NCI-H82 treated with DMSO at 0.1 percent for 48 hours (cell line): ENCODE data around the gene WNT6.

Experiments used
- DNase-seq: peaks from one replicate; lab custom pipeline; 2025; ENCODE audit not compliant: unreplicated experiment; lab: John Stamatoyannopoulos, UW

WNT6 gene

DNA sequence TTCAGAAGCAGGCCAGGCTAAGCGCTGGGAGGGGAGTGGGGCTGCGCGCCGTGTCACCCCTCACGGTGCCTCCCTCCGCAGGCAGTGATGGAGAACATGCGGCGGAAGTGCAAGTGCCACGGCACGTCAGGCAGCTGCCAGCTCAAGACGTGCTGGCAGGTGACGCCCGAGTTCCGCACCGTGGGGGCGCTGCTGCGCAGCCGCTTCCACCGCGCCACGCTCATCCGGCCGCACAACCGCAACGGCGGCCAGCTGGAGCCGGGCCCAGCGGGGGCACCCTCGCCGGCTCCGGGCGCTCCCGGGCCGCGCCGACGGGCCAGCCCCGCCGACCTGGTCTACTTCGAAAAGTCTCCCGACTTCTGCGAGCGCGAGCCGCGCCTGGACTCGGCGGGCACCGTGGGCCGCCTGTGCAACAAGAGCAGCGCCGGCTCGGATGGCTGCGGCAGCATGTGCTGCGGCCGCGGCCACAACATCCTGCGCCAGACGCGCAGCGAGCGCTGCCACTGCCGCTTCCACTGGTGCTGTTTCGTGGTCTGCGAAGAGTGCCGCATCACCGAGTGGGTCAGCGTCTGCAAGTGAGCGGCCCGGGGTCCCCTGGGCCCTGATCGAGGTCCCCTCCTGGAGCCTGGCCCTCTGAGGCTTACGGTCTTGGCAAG, 33.2 kb downstream of the WNT6 start:
- no peak for DNase-seq

DNA sequence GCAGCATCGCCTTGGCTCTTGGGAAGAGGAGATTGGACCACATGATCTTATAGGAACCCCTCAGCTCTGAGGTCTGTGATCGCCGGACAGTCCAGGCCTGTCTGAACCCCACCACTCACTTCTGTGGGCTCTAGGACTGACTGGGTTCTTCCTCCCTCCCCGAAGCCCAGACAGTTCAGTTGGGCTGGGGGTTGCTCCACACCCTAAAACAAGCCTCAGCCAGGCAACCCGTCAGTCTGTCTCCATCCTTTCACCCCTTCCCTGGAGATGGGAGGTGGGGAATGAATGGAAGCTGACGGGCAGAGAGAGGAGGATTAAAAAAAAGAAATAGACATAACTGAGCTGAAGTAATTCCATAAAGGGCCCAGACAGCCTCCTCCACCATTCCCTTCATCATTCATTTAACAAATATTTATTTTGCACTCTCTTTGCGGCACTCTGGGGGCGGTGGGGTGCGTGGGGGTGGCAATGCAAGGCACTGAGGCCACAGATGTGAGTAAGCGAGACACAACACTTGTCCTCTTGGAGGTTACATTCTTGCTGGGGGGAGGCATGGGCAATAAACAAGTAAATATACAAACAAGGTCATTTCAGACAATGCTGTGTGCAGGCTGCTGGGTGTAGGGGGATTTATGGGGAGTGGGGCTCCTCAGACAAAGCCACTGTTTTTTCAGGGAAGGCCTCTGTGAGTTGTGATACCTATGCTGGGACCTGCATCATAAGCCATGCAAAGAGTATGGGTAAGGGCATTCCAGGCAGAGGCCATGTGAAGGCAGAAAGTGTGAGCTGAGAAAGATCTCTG, 33.9 kb downstream of the WNT6 start:
- no peak for DNase-seq

DNA sequence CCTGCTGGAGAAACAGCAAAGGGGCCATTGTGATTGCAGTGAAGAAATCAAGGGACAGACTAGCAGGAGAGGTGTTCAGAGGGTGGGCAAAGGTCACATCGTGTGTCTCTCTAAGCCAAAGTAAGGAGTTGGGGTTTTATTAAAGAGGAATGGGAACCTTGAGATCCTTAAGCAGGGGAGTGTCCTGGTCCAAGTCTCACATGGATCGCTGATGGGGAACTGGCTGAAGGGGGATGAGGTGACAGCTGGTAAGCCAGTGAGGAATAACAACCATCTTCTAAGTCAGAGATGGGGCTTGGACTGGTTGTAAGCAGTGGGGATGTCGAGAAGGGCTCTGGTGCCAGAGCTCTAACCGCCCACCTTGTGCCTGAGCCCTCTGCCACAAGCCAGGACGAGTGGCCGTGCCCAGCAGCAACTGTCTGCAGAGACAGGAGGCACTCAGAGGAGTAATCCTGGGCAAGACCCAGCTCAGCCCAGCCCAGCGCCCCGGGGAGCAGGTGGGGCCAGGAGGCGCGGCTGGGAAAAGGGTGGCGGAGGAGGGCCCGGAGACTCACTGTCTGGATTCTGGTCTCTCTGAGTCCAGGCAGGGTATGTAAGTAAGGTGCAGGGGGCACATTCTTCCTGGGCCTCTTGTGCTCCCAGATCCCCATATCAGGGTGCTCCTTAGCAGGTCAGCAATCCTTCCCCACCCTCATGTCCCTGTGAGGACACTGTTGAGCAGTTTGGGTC, 34.7 kb downstream of the WNT6 start:
- DNase-seq = no peak

DNA sequence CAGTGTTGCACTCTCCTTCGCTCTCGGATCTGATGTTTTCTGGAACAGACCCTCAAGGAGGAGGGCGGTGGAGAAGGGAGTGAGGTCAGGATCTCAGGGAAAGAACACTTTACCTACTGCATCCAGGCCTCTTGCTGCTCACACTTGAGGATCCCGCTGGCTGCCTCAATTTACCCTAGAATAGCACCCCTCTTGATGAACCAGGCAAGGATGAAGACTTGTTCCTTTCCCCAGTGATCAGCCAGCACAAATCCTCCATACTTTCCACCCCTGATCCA, 35.2 kb downstream of the WNT6 start:
- no peak for DNase-seq

DNA sequence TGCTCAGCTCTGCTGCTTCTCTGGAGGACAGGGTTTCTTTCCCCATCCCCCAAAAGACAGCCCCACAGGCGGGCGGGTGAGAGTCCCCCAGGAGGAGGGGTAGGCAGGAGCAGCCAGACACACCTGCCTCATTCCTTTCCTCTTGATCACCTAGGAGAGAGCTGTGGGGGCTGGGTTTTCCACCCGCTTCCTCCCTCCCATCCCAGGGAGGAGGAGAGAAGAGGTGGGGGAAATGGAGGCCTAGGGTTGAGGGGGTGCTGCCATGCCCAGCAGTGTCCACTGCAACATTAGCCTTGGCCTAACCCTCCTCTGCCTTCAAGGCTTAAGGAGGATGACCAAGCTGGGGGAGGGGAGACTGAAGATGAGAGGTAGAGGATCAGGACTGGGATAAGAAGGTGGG, 35.7 kb downstream of the WNT6 start:
- no peak for DNase-seq

DNA sequence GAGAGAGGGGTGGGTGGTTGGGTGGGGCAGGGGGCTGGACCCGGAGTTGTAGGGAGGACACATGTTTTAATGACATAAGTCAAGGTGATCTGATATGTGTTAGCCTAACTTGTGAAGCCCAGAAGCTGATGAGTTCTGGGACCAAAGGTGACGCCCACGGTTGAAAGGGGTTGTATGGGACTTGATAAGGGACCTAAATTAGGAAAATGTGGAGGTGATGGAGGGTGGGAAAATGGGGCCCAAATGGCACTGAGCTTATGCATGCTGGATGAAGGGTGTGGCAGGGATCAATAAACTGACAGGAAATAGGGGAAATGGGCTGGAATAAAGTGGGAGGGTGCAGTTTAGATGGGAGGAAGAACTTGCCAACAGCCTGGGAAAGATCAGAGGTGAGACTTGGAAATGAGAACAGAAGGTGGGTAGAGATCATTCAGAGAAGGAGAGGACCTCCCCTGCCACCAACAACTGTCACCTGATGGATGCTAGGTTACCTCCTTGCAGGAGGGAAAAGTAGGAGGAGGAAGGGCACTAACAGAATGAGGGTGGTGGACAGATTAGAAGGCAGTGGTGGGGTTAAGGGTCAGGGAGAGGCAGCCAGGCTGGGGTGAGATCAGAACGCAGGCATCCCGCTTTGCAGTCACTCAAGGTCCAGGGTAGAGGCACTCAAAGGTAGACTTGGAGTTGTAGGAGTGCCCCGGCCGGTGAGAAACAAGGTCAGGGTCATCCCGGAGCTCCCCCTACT, 36.3 kb downstream of the WNT6 start:
- no peak for DNase-seq

DNA sequence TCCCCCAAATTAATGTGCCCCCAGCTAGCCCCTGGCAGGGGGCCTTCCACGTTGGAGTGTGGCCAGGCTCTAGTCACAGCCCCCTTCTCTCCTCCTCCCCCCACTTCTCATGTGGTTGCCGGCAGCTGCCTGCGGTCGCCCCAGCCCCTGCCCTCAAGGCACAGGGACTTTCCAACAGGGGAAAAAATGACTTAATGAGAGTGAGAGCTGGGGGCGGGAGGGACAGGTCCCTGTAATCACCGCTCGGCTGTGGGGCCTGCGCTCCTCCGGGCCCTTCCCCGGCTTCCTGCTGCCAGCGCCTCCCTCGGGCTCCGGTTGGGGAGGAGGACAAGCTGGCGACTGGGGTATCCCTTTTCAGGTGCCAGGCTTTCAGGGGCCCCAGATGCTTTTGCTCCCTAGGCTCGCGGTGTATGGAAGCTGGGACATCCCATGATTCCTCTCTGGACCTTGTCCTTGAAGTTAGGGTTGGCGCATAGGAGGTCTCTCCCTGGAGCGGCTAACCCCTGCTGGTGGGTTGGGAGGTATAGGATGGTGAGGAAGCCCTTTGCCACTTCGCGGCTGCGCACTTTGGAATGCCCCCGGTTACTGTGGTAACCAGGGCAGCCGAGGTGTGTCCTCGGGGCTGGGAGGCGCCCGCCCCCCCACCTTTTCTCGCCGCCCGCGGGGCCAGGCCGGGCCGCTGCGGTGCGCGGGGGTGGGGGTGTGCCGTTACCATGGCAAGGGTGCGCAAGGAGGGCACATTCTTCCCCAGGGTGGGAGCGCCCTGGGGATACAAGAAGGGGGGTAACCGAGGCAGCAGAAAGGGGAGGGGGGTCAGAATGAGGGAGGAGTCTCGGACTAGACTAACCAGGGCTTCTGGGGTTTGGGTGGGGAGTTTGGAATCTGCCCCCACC, 37.1 kb downstream of the WNT6 start:
- no peak for DNase-seq

DNA sequence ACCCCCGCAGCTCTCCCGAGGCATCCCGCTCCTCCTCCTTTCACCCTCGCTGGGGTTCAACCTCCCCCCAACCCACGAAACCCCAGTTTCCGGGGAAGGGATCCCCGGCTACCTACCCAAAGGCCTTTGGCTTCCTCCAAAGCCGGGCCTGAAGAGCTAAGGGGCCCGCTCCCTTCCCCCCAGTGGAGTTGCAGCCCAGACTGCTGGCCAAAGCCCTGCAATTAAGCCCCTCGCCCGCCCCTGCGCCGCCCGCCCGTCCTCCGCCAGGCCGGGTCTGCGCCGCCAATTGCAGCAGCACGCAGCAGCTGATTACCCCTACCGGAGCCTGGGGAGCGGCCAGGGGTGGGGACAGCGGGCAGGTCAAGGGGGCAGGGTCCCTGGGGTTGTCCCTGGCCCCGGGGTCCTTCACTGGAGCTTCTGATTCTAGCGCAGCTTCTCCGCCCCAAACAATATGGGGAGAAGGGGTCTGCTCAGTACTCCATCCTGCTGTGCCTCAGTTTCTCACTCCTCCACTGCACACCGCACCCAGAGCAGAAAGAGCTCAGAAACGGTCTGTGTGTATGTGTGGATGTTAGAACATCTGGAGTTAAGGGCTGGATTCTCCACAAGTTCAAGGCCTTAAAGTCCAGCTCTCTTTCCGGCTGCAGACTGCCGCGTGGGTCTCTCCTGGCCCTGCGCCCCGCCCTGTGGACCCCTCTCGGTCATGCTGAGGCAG, 37.9 kb downstream of the WNT6 start:
- no peak for DNase-seq

DNA sequence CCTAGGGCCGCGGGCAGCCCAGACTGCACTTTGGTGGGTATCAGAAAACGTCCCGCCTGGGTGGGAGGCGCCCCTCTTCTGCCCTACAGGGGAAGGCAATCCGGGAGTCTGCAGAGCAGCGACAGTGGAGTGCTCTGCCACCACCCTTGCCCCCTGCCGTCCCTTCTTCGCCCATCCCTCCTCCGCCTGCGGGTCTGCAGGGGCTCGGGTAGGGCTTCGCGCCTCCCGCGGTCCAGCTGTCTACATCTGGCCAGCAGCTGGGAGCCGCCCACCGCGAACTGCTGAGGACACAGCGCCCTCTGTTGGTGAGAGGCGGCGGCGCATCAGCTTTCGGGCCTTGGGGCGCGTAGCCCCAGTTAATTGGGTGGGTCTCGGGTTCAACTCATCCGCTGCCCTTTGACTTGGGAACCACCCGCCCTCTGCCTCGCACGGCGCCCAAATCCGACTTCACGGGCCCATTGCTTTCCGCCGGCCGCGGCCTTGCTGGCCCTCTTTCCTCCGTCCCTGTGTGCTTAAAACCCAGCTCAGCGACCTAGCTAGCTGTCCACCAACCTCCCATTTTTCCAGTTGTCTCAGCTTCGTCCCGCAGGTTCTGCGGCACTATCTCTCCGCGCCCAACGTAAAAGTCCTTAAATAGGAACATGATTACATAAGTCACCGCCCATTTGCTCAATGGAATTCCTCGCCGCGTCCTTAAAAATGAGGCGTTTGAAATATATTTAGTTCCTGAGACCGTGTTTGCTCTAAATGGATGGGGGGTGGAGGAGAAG, 38.7 kb downstream of the WNT6 start:
- peak; percentile 20 for DNase-seq

DNA sequence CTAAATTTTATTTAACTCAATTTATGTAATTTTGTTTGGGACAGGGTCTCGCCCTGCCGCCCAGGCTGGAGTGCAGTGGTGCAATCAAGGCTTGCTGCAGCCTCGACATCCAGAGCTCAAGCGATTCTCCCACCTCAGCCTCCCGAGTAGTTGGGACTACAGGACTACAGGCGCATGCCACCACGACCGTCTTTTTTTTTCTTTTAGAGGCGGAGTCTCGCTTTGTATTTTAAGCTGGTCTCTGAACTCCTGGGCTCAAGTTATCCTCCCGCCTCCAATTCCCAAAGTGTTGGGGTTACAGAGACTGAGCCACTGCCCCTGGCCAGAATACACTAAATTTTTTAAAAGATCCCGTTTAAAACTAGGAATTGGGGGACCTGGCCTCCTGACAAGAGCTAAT, 39.5 kb downstream of the WNT6 start:
- DNase-seq = no peak

DNA sequence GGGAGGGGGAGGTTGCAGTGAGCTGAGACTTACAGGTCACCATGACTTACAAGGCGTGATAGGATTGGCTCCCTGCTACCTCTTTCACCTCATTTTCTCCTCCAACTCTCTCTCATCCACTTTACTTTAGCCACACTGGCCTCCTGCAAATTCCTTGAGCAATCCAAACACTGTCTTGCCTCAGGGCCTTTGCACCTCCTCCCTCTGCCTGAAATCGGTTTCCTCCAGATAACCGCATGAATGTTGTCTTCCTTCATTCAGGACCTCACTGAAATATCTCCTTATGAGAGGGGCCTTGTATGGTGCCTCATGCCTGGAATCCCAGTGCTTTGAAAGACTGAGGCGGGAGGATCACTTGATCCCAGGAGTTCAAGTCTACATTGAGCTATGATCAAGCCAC, 42.8 kb downstream of the WNT6 start:
- no peak for DNase-seq

DNA sequence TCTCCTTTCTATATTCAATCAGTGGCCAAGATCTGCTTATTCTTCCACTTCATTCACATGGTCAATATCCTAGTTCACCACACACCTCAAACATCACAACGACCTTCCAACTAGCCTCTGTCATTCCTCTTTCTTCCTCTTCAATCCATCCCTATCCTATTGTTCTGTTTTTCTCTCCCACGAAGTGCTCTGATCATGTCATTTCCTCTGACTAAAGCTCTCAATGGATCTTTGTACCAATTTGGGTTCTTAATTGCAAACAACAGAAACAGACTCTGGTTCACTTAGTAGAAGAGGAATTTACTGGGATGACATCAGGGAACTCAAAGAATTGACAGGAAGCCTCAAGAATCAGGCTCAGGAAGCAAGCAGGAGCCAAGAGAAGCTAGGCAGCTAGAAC, 44.6 kb downstream of the WNT6 start:
- DNase-seq = no peak

DNA sequence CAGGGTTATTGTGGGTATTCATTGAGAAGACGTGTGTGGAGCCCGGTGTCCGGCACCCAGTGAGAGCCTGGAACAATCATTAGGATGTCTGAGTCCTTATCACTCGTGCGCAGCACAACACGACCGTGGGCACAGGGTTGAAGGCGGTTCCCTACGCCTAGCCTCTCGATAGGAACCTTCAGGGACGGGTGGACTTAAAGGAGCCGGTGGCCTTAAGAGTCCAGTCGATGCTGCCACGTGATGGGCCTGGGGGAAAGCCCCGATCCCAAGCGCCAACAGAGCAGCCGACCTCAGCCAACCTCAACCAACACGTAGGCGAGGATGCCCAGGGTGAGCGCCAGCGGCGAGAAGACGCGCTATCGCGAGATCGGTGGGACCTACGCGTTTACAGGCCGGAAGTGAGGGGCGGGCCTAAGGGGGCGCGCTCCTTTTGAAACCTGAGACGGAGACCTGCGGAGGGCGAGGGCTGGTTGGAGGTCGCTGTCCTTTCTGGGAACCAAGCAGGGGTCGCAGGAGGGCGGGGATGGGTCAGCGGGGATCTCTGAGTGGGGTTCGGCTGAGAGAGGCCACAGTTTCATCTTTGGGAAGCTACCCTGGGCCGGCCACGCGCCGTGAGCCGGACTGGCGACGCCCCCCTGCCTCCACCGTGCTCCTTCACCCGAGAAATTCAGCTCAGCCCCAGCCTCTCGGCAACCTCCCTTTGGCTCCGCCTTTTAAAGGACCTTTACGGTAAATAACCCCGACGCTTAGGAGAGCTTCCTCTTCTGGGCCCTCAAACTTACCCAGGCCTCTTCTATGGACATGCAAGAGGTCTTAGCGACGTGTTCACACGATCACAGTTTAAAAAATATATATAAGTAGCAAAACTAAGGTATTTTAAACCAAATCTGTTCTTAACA, 49.4 kb downstream of the WNT6 start:
- DNase-seq = peak; percentile 90

DNA sequence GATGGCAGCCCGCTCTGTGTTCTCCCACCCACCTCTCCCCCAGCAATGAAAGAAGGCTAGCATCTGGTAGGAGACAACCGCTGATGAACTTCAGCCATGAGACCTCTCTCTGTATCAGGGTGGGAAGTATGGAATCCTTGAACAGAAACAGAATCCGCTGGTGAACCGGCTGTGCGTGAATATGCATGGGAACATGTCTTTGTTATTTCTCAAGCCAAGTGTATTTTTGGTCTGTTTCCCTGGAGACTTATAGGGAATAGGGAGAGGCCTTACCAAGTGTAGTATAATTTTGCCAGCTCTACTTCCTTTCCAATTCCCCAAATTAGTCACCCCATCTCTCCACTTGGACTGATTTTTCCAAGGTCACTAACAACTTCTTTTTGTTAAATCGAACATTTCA, 51.1 kb downstream of the WNT6 start:
- DNase-seq = no peak

DNA sequence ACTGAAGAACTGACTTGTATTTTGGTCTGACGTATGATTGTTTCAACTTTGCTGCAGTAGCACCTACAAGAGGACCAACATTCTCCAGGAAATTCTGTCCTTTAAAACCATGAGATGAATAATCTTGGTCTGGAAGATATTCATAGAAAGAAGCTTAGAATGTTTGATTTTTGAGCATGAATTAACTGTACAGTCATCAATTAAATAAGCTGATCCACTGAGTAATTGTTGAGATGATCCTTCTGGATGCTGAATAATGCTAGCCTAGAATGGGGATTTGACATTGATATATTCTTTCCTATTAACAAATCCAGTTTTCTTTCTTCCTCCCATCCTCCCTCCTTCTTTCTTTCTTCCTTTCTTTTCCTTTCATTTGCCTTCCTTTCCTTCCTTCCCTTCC, 60.9 kb downstream of the WNT6 start:
- DNase-seq = no peak
